ENCODE measurements around the gene SHISA6.

The SHISA6 gene

DNA sequence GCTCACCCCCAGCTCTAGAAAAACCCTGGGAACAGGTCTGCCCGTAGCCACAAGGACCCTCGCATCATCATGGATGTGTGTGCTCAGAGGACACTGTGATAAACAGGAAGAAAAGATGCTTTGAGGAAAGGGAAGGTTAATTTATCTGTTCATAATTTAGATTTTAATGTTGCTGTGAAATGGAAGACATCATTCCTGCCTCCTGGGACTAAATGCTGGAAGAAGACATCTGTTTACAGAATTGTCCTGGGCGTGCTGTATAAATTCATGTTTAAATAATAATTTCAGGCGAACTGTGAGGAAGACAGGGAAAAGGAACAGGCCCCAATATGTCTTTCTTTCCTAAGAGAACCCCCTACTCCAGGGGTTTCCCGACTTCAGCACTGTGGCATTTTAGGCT is 112.6 kb downstream of the SHISA6 start:
- no peak for DNase-seq (ENCODE audit: low read depth)

DNA sequence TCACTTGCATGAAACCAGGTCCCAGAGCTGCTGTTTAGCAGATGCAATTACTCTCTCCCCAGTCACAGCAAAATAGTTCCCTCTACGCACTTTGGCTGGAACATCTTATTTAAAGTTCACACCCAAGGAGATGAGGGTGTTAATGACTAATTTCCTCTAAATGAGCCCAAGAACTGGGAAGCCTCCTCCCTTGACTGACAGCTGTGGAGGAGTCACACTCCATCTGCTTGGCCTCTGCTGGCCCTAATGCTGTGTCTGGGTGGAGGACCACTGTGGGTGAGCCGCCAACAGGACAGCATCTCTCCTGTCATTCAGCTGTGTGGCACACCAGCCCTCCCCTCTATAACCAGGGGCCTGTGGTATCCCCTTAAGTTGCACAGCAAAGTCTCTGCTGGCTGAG is 115.4 kb downstream of the SHISA6 start:
- DNase-seq (ENCODE audit: low read depth): no peak

DNA sequence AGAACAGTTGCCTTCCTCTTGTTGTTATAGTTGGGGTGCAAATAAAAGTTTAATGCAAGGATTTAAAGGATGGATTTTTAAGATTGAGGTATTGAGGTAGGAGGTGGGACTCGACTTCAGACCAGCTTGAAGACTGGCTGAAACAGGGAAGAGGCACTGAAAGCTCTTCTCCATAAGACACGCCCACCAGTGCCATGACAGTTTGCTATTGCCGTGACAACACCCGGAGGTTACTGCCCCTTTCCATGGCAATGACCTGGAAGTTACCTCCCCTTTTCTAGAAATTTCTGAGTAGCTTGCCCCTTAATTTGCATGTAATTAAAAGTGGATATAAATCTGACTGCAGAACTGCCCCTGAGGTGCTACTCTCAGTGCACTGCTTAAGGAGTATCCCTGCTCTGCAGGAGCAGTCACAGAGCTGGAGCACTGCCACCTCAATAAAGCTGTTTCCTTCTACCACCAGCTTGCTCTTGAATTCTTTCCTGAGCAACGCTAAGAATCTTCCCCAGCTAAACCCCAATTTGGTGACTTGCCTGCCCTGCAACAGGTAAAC is 122.6 kb downstream of the SHISA6 start:
- DNase-seq (ENCODE audit: low read depth): no peak

DNA sequence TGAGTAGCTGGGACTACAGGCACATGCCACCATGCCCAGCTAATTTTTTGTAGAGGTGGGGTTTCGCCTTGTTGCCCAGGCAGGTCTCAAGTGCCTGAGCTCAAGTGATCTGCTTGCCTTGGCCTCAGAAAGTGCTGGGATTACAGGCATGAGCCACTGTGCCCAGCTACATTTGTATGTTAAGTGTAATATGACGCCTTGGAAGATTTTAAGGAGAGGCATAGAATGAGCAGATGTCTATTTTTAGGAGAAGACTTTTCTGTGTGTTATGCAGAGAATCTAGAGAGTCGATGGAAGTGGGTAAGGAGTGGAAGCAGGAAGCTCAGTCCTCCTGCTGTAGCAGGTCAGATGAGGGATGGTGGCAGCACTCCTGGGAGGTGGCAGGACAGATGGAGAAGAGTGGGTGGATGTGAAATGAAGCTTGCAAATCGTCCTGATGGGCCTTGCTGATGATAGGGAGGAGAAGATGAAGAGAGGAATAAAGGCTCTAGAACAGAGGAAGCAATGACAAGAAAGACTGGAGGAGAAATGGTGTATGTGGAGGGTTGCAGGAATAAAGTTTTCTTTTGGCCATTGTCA is 125.3 kb downstream of the SHISA6 start:
- DNase-seq (ENCODE audit: low read depth): no peak

DNA sequence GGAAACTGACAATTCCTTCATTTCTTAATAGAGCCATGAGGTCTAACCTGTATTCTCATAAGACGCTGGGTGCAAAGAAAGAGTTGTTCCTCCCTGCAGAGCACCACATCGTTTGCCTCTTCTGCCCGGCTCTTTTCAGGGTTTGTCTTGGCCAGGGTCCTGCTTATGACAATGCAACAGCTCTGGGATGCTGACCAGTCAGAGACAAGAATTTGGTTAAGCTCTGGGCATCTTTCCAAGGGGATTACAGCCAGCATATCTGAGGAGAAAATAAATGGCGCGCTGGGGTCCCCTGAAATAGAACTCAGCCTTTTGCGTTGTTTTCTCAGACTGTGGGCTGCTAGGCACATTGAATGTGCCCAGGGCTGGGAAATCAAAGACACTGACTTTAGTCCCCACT is 128.6 kb downstream of the SHISA6 start:
- DNase-seq (ENCODE audit: low read depth): no peak

DNA sequence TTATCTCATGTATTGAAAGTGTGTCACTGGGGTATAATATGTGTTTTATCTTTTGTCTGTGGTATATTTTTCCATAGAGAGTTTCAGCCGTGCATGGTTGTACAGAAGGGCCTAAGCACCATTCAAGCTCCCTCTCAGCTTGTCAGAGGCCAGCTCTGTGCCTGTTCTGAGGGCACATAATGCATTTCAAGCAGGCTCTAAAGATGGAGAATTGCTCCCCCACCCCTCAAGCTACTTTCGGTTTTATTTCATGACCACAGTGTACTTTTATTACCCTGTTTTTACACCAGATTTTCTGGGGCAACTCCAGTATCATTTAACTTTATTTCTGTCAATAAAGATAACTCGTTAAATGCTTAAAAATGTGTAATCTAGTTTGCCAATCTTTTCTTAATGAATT is 131.7 kb downstream of the SHISA6 start:
- no peak for DNase-seq (ENCODE audit: low read depth)

DNA sequence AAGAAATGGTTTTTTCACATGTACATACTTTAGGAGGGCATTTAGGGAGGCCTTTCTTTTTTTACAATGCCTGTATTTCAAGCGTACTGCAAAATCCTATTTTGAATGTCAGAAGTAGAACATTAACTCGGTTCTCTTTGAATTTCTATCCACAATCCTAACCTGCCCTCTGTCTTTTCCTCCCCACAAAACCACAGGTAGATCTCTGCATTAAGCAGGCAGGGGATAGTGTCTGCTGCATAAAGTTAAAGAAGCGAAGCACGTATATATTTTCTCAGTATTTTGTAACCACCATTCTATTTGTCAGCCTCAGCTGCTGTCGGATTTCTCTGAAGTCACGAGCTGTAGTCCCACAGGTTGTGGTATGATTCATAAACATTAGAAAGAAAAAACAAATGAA is 137.5 kb downstream of the SHISA6 start:
- DNase-seq (ENCODE audit: low read depth): no peak

DNA sequence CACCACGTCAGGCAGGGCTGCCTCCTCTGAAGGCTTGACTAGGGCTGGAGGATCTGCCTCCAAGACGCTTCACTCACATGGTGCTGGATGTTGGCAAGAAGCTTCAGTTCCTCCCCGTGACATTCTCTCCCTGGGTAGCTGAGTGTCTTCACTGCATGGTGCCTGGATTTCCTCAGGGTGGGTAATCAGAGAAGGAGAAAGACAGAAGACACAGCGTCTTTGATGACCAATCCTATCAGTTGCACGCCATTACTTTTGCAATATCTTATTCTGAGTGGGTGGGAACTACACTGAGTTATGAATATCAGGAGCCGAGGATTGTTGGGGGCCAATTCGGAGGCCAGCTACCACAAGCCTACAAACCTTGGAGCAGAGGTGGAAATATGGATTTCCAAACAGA is 139.7 kb downstream of the SHISA6 start:
- DNase-seq (ENCODE audit: low read depth): no peak

DNA sequence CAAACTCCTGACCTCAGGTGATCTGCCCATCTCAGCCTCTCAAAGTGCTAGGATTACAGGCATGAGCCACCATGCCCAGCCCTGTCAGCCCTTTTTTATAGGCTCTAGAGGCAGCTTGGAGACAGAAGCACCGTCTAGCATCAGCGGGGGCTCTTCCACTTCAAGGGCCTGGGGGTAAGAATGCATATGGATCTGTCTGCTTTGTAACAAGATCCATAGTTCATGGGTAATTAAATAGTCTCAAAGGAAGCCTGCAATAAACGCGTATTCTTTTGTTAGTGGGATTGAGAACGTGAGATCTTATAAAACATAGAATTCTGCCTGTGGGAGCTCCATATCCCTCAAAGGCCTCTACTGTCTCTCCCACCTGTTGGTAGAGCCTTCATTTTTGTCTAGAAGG is 142.1 kb downstream of the SHISA6 start:
- no peak for DNase-seq (ENCODE audit: low read depth)

DNA sequence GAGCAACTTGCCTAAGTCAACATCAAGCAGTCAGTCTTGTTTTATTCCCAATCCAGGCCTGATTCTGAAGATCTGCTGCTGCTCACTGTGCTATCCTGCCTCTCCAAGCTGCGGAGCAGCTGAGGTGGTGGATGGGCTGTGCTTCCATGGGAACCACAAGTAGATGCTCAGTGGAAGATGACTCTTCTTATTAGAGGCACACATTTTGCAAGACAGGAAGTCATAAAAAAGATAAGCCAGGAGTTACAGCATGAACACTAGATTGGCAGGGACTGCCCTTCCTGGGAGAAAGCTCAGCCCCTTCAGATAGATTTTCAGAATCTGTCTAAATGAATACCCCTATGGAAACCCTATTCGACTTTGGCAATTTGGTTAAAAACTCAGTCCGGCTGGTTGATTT is 143.1 kb downstream of the SHISA6 start:
- DNase-seq (ENCODE audit: low read depth): no peak

DNA sequence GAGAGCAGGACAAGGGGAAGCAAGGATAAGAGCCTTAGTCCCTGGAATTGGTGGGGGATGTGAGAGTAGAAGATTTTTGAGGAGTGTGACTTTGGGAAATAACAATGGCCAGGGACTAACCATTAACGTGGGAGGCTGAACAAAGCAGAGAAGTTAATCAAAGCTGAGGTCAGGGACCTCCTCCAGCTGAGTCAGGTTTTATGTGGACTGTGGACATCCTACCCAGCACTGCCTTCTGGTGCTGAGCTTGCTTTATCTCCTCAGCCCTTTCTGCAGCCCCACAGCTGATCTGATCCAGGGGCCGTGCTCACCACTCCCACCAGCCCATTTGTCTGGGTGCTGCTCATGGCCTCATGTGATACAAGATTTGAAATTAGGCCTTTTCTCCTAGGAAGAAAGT is 146.6 kb downstream of the SHISA6 start:
- DNase-seq (ENCODE audit: low read depth): no peak

DNA sequence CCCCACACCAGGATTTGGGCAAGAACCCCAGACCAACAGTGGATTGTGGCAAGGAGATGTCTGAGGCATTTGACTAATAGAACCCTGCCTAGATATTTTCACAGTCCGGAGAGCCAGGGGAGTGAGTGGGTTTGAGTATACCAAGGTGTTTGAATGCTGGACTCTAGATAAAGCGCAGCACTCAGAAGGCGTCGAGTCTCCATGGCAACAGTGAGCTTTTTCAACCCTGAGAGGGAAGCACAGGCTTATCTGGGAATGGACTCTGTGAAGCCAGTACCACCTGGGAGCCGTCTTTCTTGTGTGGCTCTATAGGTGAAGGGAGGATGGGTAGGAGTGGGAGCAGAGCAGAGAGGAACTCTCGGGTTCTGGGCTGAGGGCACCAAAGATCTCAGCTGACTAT is 147.0 kb downstream of the SHISA6 start:
- DNase-seq (ENCODE audit: low read depth): no peak

DNA sequence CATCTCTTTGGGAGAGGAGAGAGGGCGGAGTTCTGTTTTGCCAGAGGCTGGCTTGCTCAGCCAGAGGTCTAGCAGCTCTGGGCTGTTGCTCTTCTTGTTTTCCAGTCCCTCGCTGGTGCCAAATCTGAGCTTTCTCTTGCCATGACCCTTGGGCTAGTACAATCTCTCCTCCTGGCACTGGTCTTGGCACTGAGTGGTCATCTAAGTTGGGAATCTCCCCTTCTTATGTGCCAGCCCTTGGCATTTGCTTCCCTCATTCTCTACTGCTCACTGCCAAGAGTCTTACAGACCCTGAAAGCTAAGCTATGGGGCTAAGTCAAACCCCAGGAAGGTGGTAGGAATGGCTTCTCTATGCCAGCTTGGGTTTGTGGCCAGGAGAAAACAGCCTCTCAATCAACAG is 148.6 kb downstream of the SHISA6 start:
- no peak for DNase-seq (ENCODE audit: low read depth)

DNA sequence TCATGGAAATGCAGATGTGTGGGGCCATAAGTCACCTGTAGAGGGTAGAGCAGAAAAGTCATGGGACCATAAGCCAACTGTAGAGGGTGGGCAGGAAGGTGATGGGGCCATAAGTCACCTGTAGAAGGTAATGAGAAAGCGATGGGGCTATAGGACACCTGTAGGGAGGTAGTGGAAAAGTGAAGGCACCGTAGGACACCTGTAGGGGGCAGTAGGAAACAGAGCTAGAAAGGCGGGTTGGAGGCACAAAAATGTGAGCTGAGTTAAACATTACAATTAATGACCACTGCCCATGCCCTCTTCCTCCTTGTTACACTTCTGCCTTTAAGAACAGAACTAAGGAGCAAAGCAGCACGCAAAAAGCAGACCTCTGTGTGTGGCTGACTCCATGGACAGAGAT is 150.1 kb downstream of the SHISA6 start:
- no peak for DNase-seq (ENCODE audit: low read depth)

DNA sequence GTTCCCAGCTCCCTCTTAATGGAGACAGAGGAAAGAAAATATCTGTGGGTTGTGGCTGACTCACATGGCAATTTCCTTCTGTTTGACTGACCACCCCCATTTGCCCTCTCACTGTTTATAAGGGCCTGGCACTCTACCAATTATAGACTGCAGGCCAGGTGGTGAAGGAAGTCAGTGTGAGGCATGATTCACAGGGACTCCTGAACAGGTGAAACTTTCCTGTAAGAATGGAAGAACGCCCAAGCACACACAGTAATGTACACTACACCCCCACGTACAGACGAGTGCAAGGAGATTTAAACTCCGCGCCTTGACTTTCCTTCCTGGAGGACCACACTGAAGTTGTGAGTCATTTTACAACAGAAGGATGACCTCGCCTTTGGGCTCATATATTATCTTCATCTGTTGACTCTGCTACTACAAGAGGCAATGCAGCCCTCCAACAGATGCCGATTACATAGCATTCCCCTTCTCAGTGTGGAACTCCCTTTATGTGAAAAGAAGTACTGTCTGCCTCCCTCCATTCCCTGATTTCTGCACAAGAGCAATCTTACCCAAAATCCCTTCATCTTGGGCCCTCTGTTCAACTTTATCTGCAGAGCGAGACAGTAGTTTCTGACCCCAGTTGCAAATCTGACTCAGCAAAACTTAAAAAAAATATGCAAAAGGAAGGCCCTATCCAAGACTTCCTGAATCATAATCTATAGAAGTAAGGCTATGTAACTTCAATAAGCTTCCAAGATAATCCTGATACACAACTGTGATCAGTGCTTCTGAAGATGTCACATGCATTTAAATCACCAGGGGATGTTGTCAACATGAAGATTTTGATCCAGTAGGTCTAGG is 163.6 kb downstream of the SHISA6 start:
- no peak for DNase-seq (ENCODE audit: low read depth)

DNA sequence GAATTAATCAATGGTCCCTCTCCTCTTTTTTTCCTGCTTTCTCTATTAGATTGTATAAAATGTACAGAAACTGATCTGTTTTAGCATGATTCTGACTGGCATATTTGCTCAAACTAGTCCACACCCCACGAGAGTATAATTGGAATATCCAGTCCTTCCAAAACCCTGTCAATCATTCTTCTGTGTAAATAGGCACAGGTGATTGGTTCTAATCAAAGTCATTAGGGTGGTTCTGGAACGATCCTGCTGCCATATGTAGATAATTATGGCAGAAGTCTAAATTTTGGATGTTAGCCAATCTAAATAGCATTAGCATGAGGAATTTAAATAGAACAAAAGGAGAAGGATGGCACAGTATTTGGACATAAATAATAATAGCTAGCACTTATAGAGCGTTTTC is 165.7 kb downstream of the SHISA6 start:
- DNase-seq (ENCODE audit: low read depth): no peak

DNA sequence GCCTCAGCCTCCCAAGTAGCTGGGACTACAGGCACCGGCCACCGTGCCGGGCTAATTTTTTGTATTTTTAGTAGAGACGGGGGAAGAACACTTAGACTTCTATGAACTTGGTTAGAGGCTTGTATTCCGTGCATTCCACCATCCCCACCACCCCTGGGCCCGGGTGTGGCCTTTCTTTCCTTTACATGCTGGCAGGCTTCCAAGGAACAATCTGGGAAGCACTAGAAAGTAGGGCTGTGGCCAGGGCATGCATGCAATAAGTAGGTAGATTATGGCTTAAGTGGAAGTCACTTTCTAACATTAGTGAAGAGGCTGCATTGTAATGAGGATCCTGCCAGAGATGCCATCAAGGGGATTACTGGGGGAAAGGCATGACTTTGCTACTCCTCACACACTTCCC is 171.6 kb downstream of the SHISA6 start:
- no peak for DNase-seq (ENCODE audit: low read depth)

DNA sequence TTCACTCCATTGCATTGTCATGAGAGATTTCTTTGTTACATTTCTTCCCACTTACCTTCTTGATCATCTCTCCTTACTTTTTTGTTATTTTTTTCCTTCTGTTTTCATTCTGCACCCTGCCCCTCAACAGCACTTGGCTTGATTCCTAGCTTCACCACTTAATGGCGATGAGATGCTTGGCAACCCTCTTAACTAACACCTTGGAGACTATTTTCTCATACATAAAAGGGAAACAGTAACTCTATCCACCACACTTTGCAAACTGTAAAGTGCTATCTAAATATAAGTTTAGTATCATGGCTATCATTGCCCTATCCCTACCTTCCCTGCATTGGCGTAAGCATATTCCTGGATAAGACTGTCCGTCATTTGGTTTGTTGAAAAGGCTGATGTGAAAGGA is 177.3 kb downstream of the SHISA6 start:
- DNase-seq (ENCODE audit: low read depth): no peak

DNA sequence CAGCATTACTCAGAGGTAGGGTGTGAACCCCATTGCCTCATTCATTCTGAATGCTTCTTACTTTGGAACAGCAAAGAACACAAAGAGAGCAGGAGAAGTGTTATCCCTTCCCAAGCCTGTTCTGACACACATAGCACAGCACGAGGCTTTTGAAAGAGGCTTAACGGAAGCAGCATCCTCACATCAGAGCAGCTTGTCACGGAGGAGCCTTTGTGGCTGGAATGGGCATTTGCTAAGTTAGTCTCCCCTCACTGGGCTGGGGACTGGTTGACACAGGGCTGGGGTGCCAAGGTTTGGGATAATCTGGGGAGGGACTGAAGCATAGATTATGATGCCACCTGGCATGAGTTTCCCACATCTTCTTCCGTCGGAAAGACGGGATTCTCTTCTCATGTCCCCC is 189.7 kb downstream of the SHISA6 start:
- no peak for DNase-seq (ENCODE audit: low read depth)

DNA sequence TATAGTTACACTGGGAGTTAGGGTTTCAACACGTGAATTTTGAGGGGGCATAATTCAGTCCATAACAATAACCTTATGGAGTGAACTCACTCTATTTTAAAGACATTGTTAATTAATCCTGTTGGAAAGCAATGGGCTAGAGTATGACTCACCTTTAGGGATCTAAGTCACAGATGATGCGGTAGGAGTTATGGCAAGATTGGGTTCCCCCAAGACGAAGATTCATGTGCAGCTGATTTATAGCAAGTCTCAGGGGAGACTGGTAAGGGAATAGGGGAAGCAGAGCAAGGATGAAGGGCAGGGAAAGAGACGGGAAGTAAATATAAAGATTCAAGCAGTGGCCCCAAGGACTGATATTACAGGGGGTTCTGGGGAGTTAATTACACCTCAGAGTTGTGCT is 197.7 kb downstream of the SHISA6 start:
- DNase-seq (ENCODE audit: low read depth): no peak

DNA sequence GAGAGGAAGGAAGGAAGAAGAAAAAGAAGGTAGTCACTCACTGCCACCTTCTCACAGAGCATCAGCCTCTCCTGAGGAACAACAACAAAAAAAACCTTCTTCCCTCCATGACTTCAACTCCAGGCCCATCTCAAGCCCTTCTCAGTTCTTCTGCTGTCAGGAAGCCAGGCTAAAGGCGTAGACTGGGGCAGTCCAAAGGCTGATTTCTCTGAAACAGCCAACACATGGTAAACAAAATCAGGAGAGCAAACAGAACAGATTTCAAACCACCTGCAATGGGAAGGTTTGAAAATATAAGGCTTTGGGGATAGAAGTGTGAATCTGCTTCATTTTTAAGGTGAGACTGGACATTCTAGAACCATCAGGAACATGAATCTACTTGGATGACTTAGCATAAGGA is 200.0 kb downstream of the SHISA6 start:
- no peak for DNase-seq (ENCODE audit: low read depth)

DNA sequence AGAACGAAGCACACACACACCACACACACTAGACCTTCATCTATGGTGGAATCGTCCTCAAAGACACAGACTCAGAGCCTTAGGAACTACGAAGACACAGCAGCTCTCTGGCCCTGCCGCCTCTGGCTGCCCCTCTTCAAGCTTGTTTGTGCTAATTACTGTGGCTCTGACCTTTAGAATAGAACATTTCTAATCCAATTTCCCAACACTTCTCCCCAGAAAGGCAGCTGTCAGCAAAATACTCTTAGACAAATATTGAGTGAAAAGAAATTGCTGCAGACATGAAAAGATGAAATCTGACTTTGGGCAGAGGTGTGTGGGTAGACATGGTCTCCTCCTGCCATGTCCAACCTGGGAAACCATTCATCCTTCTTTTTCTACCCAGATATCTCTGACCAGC is 205.3 kb downstream of the SHISA6 start:
- no peak for DNase-seq (ENCODE audit: low read depth)

DNA sequence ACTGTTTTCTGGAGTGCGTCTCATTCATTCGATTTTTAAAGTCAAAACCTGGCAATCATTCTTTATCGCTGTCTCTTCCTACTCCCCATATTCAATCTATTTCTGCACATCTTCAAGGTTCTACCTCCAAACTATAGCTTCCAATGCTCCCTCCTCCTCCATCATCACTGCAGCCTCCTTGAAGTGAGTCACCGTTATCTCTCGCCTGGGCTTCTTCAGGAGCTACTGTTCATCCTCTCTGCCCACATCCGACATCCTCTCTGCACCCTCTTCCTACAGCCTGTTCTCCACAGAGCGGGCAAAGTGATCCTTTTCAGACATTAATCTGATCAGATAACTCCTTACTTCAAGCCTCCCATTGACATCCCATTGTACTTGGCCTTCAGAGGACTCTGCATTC is 213.1 kb downstream of the SHISA6 start:
- no peak for DNase-seq (ENCODE audit: low read depth)

DNA sequence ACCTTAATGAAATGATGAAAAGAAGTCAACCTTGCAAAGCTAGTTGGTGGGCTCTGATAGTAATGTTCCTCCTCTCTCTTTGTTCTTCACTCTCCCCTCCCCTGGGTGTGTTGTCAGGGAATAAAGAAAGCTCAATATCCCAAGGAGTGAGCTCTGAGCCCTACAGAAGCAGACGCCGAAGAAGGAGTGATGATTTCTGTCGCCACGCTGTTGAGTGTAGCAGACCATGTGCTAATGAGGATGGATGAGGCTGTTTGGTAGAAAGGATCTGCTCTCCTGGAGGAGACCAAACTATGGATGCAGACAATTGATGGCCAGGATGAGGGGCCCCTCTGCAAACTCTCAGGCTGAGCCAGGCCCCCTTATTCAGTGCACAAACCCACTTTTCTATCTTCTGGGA is 217.3 kb downstream of the SHISA6 start:
- no peak for DNase-seq (ENCODE audit: low read depth)
